Cardiac muscle cell (in vitro differentiated cells and primary cell): Measurements from ENCODE around the gene SRRD. TPM values are rescaled to one million over a fixed set of nuclear protein-coding genes. Genes with fewer than 3 reads are reported as not detected.

Source experiments
- DNase-seq, 2 donors: peaks; one replicate each; pipeline versions ENCODE4 v3.0.0 to v3.0.0-alpha.2; 2010 to 2017; ENCODE audit warnings: low read depth in 1 of 2, low spot score in 1 of 2
- H3K27ac ChIP-seq: fragments of 200-600 bp; sonication (generic); 2 replicates; pipeline ENCODE4 v1.5.1; 2016
- H3K27me3 ChIP-seq: fragments of 200-600 bp; sonication (generic); 2 replicates; pipeline ENCODE4 v1.6.0; 2016; ENCODE audit warnings: control low read depth
- H3K36me3 ChIP-seq: fragments of 200-600 bp; sonication (generic); 2 replicates; pipeline ENCODE4 v1.5.1; 2016; ENCODE audit warnings: control low read depth
- H3K4me1 ChIP-seq: fragments of 200-600 bp; sonication (generic); 2 replicates; pipeline ENCODE4 v1.8.1; 2017; ENCODE audit warnings: low read depth, mild to moderate bottlenecking, mixed run types
- H3K4me3 ChIP-seq: fragments of 200-600 bp; sonication (generic); 2 replicates; pipeline ENCODE4 v1.5.1; 2016; ENCODE audit warnings: mild to moderate bottlenecking
- H3K9me3 ChIP-seq: fragments of 200-600 bp; sonication (generic); 2 replicates; pipeline ENCODE4 v1.5.1; 2017; ENCODE audit warnings: low read depth, mild to moderate bottlenecking, control low read depth
- polyA plus RNA-seq: library from polyadenylated mRNA; unstranded; fragments of >200 nt; fragmentation: Nextera tagmentation; extraction: Ambion mirVana; gene quantifications from 2 replicates; pipeline ENCODE4 v1.2.1, GENCODE V29; 2016
- total RNA-seq: library from RNA; depleted of rRNA; stranded (reverse); fragments of >200 nt; gene quantifications from 2 replicates; pipeline ENCODE4 v1.2.3, GENCODE V29; 2016
- TF ChIP-seq, protein P1 (sequence below): IDR thresholded peaks from 2 replicates; pipeline ENCODE4 v1.5.1; 2012; ENCODE audit warnings: low read depth, mild to moderate bottlenecking, low read length

SRRD gene
- total and polyA plus RNA-seq, 2 experiments from 2014 or later = 17.0 to 22.3 TPM

DNA sequence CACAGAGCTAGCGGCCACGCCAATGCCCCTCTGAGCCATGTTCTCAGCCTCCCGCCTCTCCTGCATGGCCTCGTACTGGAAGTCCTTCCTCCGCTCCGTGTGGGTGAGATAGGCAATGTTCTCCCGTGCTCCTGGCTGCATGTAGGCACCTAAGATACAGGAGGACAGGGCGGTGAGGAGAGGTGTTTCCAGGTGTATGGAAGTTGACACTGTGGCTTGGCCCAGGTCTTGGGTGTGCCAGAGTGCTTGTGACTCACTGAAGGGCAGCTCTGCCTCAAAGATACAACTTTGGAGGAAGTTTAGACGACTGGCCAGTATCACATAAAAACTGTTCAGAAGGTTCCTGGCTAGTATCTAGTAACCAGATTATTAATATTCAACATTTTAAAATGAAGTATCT is 8.5 kb downstream of the SRRD start:
- no peak for DNase-seq
- Histone ChIP-seq H3K27me3 (no peaks in the 10 kb centered on the region), H3K9me3 (no peaks in the 10 kb centered on the region), H3K27ac (no peak overlapping the region), H3K4me3 (no peak overlapping the region), H3K4me1 (no peaks in the 10 kb centered on the region), H3K36me3 (peaks cover 65% of the 10 kb centered on the region)
- TF ChIP-seq, protein P1, sequence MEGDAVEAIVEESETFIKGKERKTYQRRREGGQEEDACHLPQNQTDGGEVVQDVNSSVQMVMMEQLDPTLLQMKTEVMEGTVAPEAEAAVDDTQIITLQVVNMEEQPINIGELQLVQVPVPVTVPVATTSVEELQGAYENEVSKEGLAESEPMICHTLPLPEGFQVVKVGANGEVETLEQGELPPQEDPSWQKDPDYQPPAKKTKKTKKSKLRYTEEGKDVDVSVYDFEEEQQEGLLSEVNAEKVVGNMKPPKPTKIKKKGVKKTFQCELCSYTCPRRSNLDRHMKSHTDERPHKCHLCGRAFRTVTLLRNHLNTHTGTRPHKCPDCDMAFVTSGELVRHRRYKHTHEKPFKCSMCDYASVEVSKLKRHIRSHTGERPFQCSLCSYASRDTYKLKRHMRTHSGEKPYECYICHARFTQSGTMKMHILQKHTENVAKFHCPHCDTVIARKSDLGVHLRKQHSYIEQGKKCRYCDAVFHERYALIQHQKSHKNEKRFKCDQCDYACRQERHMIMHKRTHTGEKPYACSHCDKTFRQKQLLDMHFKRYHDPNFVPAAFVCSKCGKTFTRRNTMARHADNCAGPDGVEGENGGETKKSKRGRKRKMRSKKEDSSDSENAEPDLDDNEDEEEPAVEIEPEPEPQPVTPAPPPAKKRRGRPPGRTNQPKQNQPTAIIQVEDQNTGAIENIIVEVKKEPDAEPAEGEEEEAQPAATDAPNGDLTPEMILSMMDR = no peak

DNA sequence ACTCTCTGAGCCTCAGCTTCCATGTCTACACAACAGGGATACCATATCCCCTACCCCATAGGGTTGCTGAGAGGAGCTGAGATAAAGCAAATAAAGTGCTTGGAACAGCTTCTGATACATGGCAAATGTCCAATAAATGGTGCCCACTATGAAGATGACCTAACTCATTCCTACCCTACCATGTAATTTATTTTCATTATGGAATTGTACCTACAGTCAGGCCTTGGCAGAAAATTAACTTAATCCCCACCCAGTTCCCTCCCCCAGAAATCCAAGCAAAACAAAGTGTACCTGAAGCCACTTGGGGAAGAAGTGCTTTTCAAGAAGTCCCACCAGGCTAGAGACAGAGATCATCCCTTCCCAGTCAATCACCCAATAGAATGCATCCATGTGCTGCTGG is 10.8 kb downstream of the SRRD start:
- H3K27me3 ChIP-seq = no peaks in the 10 kb centered on the region
- H3K4me3 ChIP-seq = no peak overlapping the region
- no peaks in the 10 kb centered on the region for H3K4me1 ChIP-seq
- H3K27ac ChIP-seq = no peak overlapping the region
- H3K9me3 ChIP-seq = no peaks in the 10 kb centered on the region
- peaks cover 61% of the 10 kb centered on the region for H3K36me3 ChIP-seq
- TF ChIP-seq, protein P1 = no peak
- DNase-seq = no peak

DNA sequence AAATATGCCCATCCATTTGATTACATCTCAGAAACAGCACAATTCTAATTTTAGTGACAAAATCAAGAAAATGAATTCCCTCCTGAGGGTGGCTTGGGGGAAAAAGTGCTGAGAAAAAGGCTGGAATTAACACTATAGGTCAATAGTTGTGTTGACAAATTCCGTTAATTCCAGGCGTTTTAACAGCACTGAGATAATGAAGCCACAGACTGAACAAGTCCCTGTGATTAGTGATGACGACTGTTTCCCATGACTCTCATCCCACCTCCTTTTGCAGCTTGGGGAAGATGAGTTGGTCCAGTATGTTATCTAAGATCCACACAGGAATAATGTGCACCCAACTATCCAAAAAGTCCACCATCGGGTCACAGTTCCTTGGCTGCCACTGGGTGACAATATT is 12.8 kb downstream of the SRRD start:
- H3K27me3 ChIP-seq = no peaks in the 10 kb centered on the region
- H3K27ac ChIP-seq = no peak overlapping the region
- TF ChIP-seq, protein P1 = no peak
- H3K36me3 ChIP-seq = peaks cover 64% of the 10 kb centered on the region
- H3K4me1 ChIP-seq = no peaks in the 10 kb centered on the region
- no peaks in the 10 kb centered on the region for H3K9me3 ChIP-seq
- H3K4me3 ChIP-seq = no peak overlapping the region
- DNase-seq = no peak

DNA sequence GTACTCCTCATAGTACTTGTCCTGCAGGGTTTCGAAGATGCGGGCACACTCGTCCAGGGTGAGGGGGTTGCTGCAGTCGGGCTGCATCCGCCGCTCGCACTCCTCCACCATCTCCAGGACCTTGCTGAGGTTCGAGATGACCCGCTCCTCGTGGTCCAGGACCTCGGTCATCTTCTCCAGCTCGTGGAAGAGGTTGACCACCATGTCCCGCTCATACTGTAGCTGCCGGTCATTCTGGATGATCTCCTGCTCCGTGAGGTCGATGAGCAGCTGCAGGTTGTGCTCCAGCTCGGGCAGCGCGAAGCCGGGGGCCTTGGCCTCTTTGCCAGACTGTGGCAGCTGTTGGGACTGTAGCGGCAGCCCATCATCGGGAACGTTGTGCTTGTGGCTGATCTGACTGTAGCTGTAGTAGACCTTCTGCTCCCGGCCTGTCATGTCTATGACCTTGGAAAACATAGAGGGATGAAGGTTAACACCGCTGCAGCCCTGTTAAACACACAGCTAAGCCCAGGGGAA is 15.6 kb downstream of the SRRD start:
- TF ChIP-seq, protein P1 = no peak
- Histone ChIP-seq H3K9me3 (no peaks in the 10 kb centered on the region), H3K27me3 (no peaks in the 10 kb centered on the region), H3K36me3 (peaks cover 51% of the 10 kb centered on the region), H3K27ac (no peak overlapping the region), H3K4me1 (no peaks in the 10 kb centered on the region), H3K4me3 (no peak overlapping the region)
- no peak for DNase-seq

DNA sequence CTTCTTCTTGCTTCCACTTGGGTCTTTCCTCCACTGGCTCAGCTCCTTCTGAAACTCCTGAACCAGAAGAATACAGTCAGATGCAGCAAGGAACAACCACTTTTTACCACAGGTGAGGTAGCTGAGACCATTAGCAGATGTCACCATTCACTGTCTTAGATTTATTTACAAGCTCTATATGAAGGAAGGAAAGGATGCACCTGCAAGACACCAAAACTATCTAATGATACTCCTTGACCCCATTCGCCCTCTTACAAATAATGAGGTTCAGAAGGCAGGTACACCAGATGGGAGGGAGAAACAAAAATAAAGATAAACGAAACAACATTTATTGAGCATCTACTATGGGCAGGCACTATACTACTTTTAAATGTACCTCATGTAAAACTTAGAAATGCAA is 18.3 kb downstream of the SRRD start:
- Histone ChIP-seq H3K27me3 (no peaks in the 10 kb centered on the region), H3K36me3 (peaks cover 57% of the 10 kb centered on the region), H3K9me3 (no peaks in the 10 kb centered on the region), H3K4me1 (no peaks in the 10 kb centered on the region), H3K4me3 (no peak overlapping the region), H3K27ac (no peak overlapping the region)
- DNase-seq = no peak
- TF ChIP-seq, protein P1 = no peak
